D341Med (cell line): ENCODE measurements around the gene VAV3.
A peak's percentile ranks its signal among the peaks of the same experiment; 100 is the strongest.
"Not testable (repeated sequence)": the region's sequence is repeated elsewhere in the genome, so short reads cannot be mapped to it uniquely, and the experiment has no call there.

Experiments used
- DNase-seq: peaks from one replicate; pipeline ENCODE4 v3.0.0; 2012; ENCODE audit warnings: low spot score

The VAV3 gene

GRCh38 chr1:107894605-107895004, 70.4 kb downstream of the VAV3 start:
- DNase-seq = no peak

- not testable (repeated sequence) for DNase-seq
These were observed 71.6 kb downstream of the VAV3 start for GRCh38 chr1:107893350-107893749.

- DNase-seq = no peak
These were observed 75.5 kb downstream of the VAV3 start for GRCh38 chr1:107889524-107889923.

GRCh38 chr1:107883562-107883961, 81.4 kb downstream of the VAV3 start:
- no peak for DNase-seq

GRCh38 chr1:107879927-107880326, 85.1 kb downstream of the VAV3 start:
- DNase-seq = no peak

- no peak for DNase-seq
These were observed 85.6 kb downstream of the VAV3 start for GRCh38 chr1:107879346-107879745.

- no peak for DNase-seq
These were observed 87.2 kb downstream of the VAV3 start for GRCh38 chr1:107877745-107878144.

GRCh38 chr1:107877092-107877491, 87.9 kb downstream of the VAV3 start:
- peak; percentile 43 for DNase-seq

GRCh38 chr1:107875689-107876088, 89.3 kb downstream of the VAV3 start:
- no peak for DNase-seq

- no peak for DNase-seq
These were observed 90.8 kb downstream of the VAV3 start for GRCh38 chr1:107874221-107874620.

GRCh38 chr1:107871687-107872395, 93.1 kb downstream of the VAV3 start:
- DNase-seq = no peak

- DNase-seq = no peak
These were observed 93.7 kb downstream of the VAV3 start for GRCh38 chr1:107871259-107871658.

- no peak for DNase-seq
These were observed 94.3 kb downstream of the VAV3 start for GRCh38 chr1:107870696-107871095.

GRCh38 chr1:107867897-107868296, 97.1 kb downstream of the VAV3 start:
- DNase-seq = no peak

- no peak for DNase-seq
These were observed 97.6 kb downstream of the VAV3 start for GRCh38 chr1:107867422-107867821.

- DNase-seq = no peak
These were observed 98.1 kb downstream of the VAV3 start for GRCh38 chr1:107866870-107867269.

GRCh38 chr1:107865627-107866026, 99.4 kb downstream of the VAV3 start:
- no peak for DNase-seq

GRCh38 chr1:107863342-107863741, 101.6 kb downstream of the VAV3 start:
- no peak for DNase-seq

- no peak for DNase-seq
These were observed 102.9 kb downstream of the VAV3 start for GRCh38 chr1:107862064-107862463.

- DNase-seq = no peak
These were observed 106.7 kb downstream of the VAV3 start for GRCh38 chr1:107858323-107858722.

- no peak for DNase-seq
These were observed 113.6 kb downstream of the VAV3 start for GRCh38 chr1:107851418-107851817.

GRCh38 chr1:107844541-107845194, 120.3 kb downstream of the VAV3 start:
- DNase-seq = not testable (repeated sequence)

- DNase-seq = no peak
These were observed 121.0 kb downstream of the VAV3 start for GRCh38 chr1:107843989-107844388.

- DNase-seq = no peak
These were observed 122.7 kb downstream of the VAV3 start for GRCh38 chr1:107842241-107842640.
